GM12878 (cell line): Measurements from ENCODE around the gene CA11. TPM values are rescaled to one million over a fixed set of nuclear protein-coding genes. Genes with fewer than 3 reads are reported as not detected.

Source experiments
- ATAC-seq: fragments of 200-7000 bp; cut with Tn5 transposase; 3 replicates; pipeline ENCODE4 v1.9.1; 2020; ENCODE audit warnings: mild to moderate bottlenecking, moderate library complexity
- BruUV-seq: library from RNA; stranded (reverse); fragments of 400-500 nt; replicated peaks from 2 replicates; lab custom pipeline; 2021; lab: Mats Ljungman, UMichigan
- CTCF ChIA-PET: fragments of 300-600 bp; sonication (Branson Sonifier 250); formaldehyde crosslinking; extraction: SDS; loops from one replicate; lab custom pipeline; 2021; ENCODE audit warnings: inconsistent platforms; lab: Yijun Ruan, JAX
- POLR2A ChIA-PET: fragments of 350-600 bp; formaldehyde crosslinking; extraction: SDS; loops from one replicate; lab custom pipeline; 2021; ENCODE audit warnings: inconsistent platforms; lab: Charles Lee
- RAD21 ChIA-PET: fragments of 300-600 bp; sonication (Branson Sonifier 250); formaldehyde crosslinking; loops from one replicate; lab custom pipeline; 2023; ENCODE audit warnings: antibody characterized with exemption; ENCODE audit not compliant: unreplicated experiment; lab: Charles Lee
- SMC1A ChIA-PET: fragments of 300-600 bp; sonication (Branson Sonifier 250); formaldehyde crosslinking; loops from one replicate; lab custom pipeline; 2023; ENCODE audit not compliant: unreplicated experiment, uncharacterized antibody; lab: Charles Lee
- DNase-seq: peaks from one replicate; pipeline ENCODE4 v3.0.0-alpha.2; 2011; ENCODE audit warnings: low read depth, low spot score
- FAIRE-seq: peaks from 3 replicates; lab custom pipeline; 2011; peaks lifted over from hg19 to GRCh38; lab: Jason Lieb, UNC
- H2AFZ ChIP-seq: 2 replicates; pipeline ENCODE4 v1.6.0; 2011; ENCODE audit warnings: low read depth, low read length, control low read depth; ENCODE audit not compliant: control insufficient read depth
- H3K27ac ChIP-seq: 2 replicates; pipeline ENCODE4 v1.5.1; 2011; ENCODE audit warnings: control low read depth; ENCODE audit not compliant: control insufficient read depth, insufficient read depth
- H3K27me3 ChIP-seq, 2 experiments: replicated peaks in 1 of 2; 2 replicates each; pipeline versions ENCODE4 v1.6.0 to v1.6.1; 2011; ENCODE audit warnings: low read length in 1 of 2; ENCODE audit not compliant: control insufficient read depth in 2 of 2, insufficient read depth in 2 of 2
- H3K36me3 ChIP-seq, 2 experiments: 2 replicates each; pipeline ENCODE4 v1.5.1; 2011; ENCODE audit warnings: low read length in 1 of 2; ENCODE audit not compliant: control insufficient read depth in 2 of 2, insufficient read depth in 2 of 2
- H3K4me1 ChIP-seq: 2 replicates; pipeline ENCODE4 v1.6.1; 2011; ENCODE audit warnings: mild to moderate bottlenecking, low read length, moderate library complexity, mixed read lengths; ENCODE audit not compliant: control insufficient read depth, insufficient read depth
- H3K4me2 ChIP-seq: 2 replicates; pipeline ENCODE4 v1.6.0; 2011; ENCODE audit warnings: control low read depth; ENCODE audit not compliant: control insufficient read depth, insufficient read depth
- H3K4me3 ChIP-seq: fragments of 200-600 bp; sonication (generic); 2 replicates; pipeline ENCODE4 v1.5.1; 2016
- H3K79me2 ChIP-seq: 2 replicates; pipeline ENCODE4 v1.6.0; 2011; ENCODE audit warnings: low read length; ENCODE audit not compliant: control insufficient read depth, insufficient read depth
- H3K9ac ChIP-seq: 2 replicates; pipeline ENCODE4 v1.8.0; 2011; ENCODE audit warnings: low read length, control low read depth, mixed read lengths; ENCODE audit not compliant: control insufficient read depth, insufficient read depth
- H3K9me3 ChIP-seq: replicated peaks from 3 replicates; pipeline ENCODE4 v1.5.1; 2011; ENCODE audit warnings: mild to moderate bottlenecking, low read length; ENCODE audit not compliant: control insufficient read depth, insufficient read depth
- H4K20me1 ChIP-seq: 2 replicates; pipeline ENCODE4 v1.6.0; 2011; ENCODE audit not compliant: control insufficient read depth, insufficient read depth
- ATF2 ChIP-seq: IDR thresholded peaks from 2 replicates; pipeline ENCODE4 v1.6.1; 2012; ENCODE audit warnings: low read length, inconsistent platforms
- BCLAF1 ChIP-seq: fragments of 450-650 bp; IDR thresholded peaks from 2 replicates; pipeline ENCODE4 v1.6.1; 2017; ENCODE audit warnings: antibody characterized with exemption, mild to moderate bottlenecking, moderate library complexity
- CHD2 ChIP-seq: IDR thresholded peaks from 2 replicates; pipeline ENCODE4 v1.6.1; 2011; ENCODE audit warnings: low read depth, low read length, improper control_type of control experiment, borderline replicate concordance
- EGR1 ChIP-seq, 2 experiments: IDR thresholded peaks; 1 replicate in 1 of 2; 2 replicates in 1 of 2; pipeline ENCODE4 v1.6.1; 2011 to 2012; ENCODE audit warnings: low read depth in 2 of 2, low read length in 2 of 2, borderline replicate concordance in 1 of 2, mild to moderate bottlenecking in 1 of 2, moderate library complexity in 1 of 2
- FOS ChIP-seq: IDR thresholded peaks from 3 replicates; pipeline ENCODE4 v1.6.1; 2011; ENCODE audit warnings: borderline replicate concordance; ENCODE audit not compliant: insufficient read length; ENCODE audit errors: extremely low read depth
- HDAC6 ChIP-seq: fragments of 200-600 bp; sonication (generic); IDR thresholded peaks from one replicate; pipeline ENCODE4 v1.8.0; 2017; ENCODE audit warnings: antibody characterized with exemption; ENCODE audit not compliant: unreplicated experiment
- KAT2A ChIP-seq: conservative IDR thresholded peaks from 2 replicates; pipeline ENCODE4 v1.6.1; 2011; ENCODE audit warnings: low read depth, low read length; ENCODE audit not compliant: control insufficient read depth
- SMAD5 ChIP-seq: IDR thresholded peaks from 2 replicates; pipeline ENCODE4 v1.6.1; 2016; ENCODE audit warnings: antibody characterized with exemption, low read depth
- SMC3 ChIP-seq: IDR thresholded peaks from 2 replicates; pipeline ENCODE4 v1.6.1; 2011; ENCODE audit warnings: low read length, improper control_type of control experiment, borderline replicate concordance
- YY1 ChIP-seq: IDR thresholded peaks from 2 replicates; pipeline ENCODE4 v1.6.1; 2011; ENCODE audit warnings: low read depth, mild to moderate bottlenecking, low read length
- ZNF592 ChIP-seq: fragments of 450-650 bp; IDR thresholded peaks from 2 replicates; pipeline ENCODE4 v1.6.1; 2017; ENCODE audit warnings: mild to moderate bottlenecking, moderate library complexity
- WGBS: methylation state at CpG from one replicate; pipeline ENCODE4 v1.1.6; 2016; ENCODE audit warnings: low lambda C conversion rate; ENCODE audit not compliant: insufficient replicate concordance, insufficient coverage; ENCODE audit errors: missing lambda C conversion rate; 5-methylcytosine and 5-hydroxymethylcytosine counted together
- in situ Hi-C: fragments of 300-500 bp; cut with MboI; formaldehyde crosslinking; loops from 9 replicates; pipeline ENCODE4 v1.14.3; 2018; ENCODE audit warnings: mixed read lengths
- intact Hi-C: fragments of 100-400 bp; cut with micrococcal nuclease; formaldehyde crosslinking; loops from one replicate; pipeline ENCODE4 v1.14.2; 2022; ENCODE audit not compliant: unreplicated experiment
- polyA plus RNA-seq, 11 experiments: library from polyadenylated mRNA; depleted of rRNA in 4 of 11; unstranded in 6 of 11; stranded (reverse) in 5 of 11; fragments of >200 nt; fragmentation: Nextera tagmentation in 4 of 11; fragmentation: Illumina TruSeq in 1 of 11; extraction: Ambion mirVana in 4 of 11; extraction: Trizol in 1 of 11; gene quantifications; 1 replicate in 1 of 11; 2 replicates in 10 of 11; pipeline versions ENCODE4 v1.2.1 to v1.2.3, GENCODE V29; 2011 to 2016; ENCODE audit warnings: inconsistent platforms in 2 of 11, missing spikeins in 2 of 11, low read depth in 1 of 11
- total RNA-seq, 4 experiments: library from RNA; depleted of rRNA in 3 of 4; stranded (reverse); fragments of >200 nt in 3 of 4; fragmentation: Illumina TruSeq in 1 of 4; extraction: Trizol in 1 of 4; gene quantifications; 2 replicates each; pipeline versions ENCODE4 v1.2.1 to v1.2.3, GENCODE V29; 2013 to 2021

The CA11 gene
- total and polyA plus RNA-seq, 10 of the 15 experiments (the other 5 are each of a cell fraction or from before 2014, with no cell fraction given) = 1.7 to 7.5 (median 2.4) TPM

- Histone ChIP-seq H4K20me1 (no peaks in the 10 kb centered on the region), H3K27ac (no peak overlapping the region), H3K27me3 (peaks cover 0 to 2% of the 10 kb centered on the region in 2 experiments; a peak in 2 of 4 replicates), H3K4me2 (no peak overlapping the region), H3K9me3 (no peaks in the 10 kb centered on the region), H3K36me3 (no peaks in the 10 kb centered on the region), H2AFZ (peak overlapping the region; percentile 57), H3K79me2 (no peaks in the 10 kb centered on the region), H3K9ac (no peak overlapping the region), H3K4me3 (no peak overlapping the region), H3K4me1 (no peaks in the 10 kb centered on the region)
- FAIRE-seq (peak; percentile 74), ATAC-seq (peak; percentile 95), DNase-seq (no peak)
- intact Hi-C loops = loop anchor here (1.0 kb wide), 1 partner anchor 29 kb away; the partner anchor contains the start of gene CA11
- BruUV-seq = no TSS peak
- RAD21 ChIA-PET = interaction anchor here (0.6 to 1.5 kb wide), 10 partner anchors 9 to 168 kb away, joined by 3 to 7 read pairs (median 4); partner anchors contain the start of gene CA11
- 35% methylated on average over 28 of the region's 28 CpGs for WGBS
- CTCF ChIA-PET = interaction anchor here (0.6 to 3.1 kb wide), 26 partner anchors 12 to 534 kb away, joined by 3 to 20 read pairs (median 4); partner anchors contain the start of genes CA11 and HSD17B14
- in situ Hi-C loops = no loop called here
- SMC1A ChIA-PET = interaction anchor here (0.8 to 1.9 kb wide), 10 partner anchors 10 to 296 kb away, joined by 3 to 11 read pairs (median 3); partner anchors contain the start of genes CA11 and HSD17B14
- POLR2A ChIA-PET = interaction anchor here (0.6 to 1.2 kb wide), 3 partner anchors 16 to 29 kb away, joined by 3 to 4 read pairs (median 4); partner anchors contain the start of gene CA11
- no peak for TF ChIP-seq HDAC6
- no peak for TF ChIP-seq CHD2
- no peak for TF ChIP-seq BCLAF1
- no peak for TF ChIP-seq ATF2
- no peak for TF ChIP-seq KAT2A
- peak; percentile 74 for TF ChIP-seq YY1
- TF ChIP-seq SMC3 = peak; percentile 75
- no peak for TF ChIP-seq ZNF592
- no peak for TF ChIP-seq EGR1 (IDR thresholded peaks at IDR 0.05; ENCODE audit: borderline replicate concordance in 1 of 2, low read depth in 2 of 2, low read length in 2 of 2)
- no peak for TF ChIP-seq FOS
- no peak for TF ChIP-seq SMAD5
Observed at GRCh38 chr19:48674921-48675824, 29.2 kb upstream of the CA11 start.
